OCI-LY1 (cell line): ENCODE results near the gene CTNNBL1.
A peak's percentile ranks its signal among the peaks of the same experiment; 100 is the strongest.

ENCODE experiments used
- H2AFZ ChIP-seq: fragments of 200-600 bp; sonication (generic), shearing (Covaris generic); 2 replicates; pipeline ENCODE4 v1.6.0; 2014; ENCODE audit warnings: antibody characterized with exemption, mild to moderate bottlenecking, low read length
- H3F3A ChIP-seq: fragments of 200-600 bp; sonication (generic), shearing (Covaris generic); 2 replicates; pipeline ENCODE4 v1.6.0; 2014; ENCODE audit warnings: mild to moderate bottlenecking, antibody characterized with exemption, low read length, moderate library complexity; ENCODE audit not compliant: insufficient read depth
- H3K27ac ChIP-seq: fragments of 200-600 bp; sonication (generic); 2 replicates; pipeline ENCODE4 v1.5.1; 2014; ENCODE audit warnings: low read length, mixed run types, mild to moderate bottlenecking, low read depth; ENCODE audit not compliant: poor library complexity, severe bottlenecking
- H3K27me3 ChIP-seq: fragments of 200-600 bp; sonication (generic); 2 replicates; pipeline ENCODE4 v1.6.0; 2014; ENCODE audit warnings: antibody characterized with exemption, mild to moderate bottlenecking, low read length, moderate library complexity; ENCODE audit not compliant: insufficient read depth
- H3K36me3 ChIP-seq: fragments of 200-600 bp; sonication (generic); 2 replicates; pipeline ENCODE4 v1.6.1; 2014; ENCODE audit warnings: mild to moderate bottlenecking, antibody characterized with exemption, low read length, moderate library complexity, mixed read lengths; ENCODE audit not compliant: insufficient read depth
- H3K4me1 ChIP-seq: fragments of 200-600 bp; sonication (generic); 2 replicates; pipeline ENCODE4 v1.5.1; 2014; ENCODE audit warnings: mild to moderate bottlenecking, low read length, moderate library complexity; ENCODE audit not compliant: insufficient read depth, severe bottlenecking
- H3K4me2 ChIP-seq: fragments of 200-600 bp; sonication (generic), shearing (Covaris generic); 2 replicates; pipeline ENCODE4 v1.6.1; 2014; ENCODE audit warnings: low read length
- H3K4me3 ChIP-seq: fragments of 200-600 bp; sonication (generic); 2 replicates; pipeline ENCODE4 v1.5.1; 2014; ENCODE audit warnings: low read length, low read depth, mild to moderate bottlenecking, mixed read lengths; ENCODE audit not compliant: poor library complexity, severe bottlenecking
- H3K79me2 ChIP-seq: fragments of 200-600 bp; shearing (Covaris generic); 2 replicates; pipeline ENCODE4 v1.6.1; 2016; ENCODE audit warnings: mixed run types, low read length, mixed read lengths; ENCODE audit not compliant: insufficient read depth
- H3K9ac ChIP-seq: fragments of 200-600 bp; sonication (generic), shearing (Covaris generic); 2 replicates; pipeline ENCODE4 v1.6.1; 2014; ENCODE audit warnings: mild to moderate bottlenecking, low read length, mixed read lengths
- H3K9me2 ChIP-seq: fragments of 200-600 bp; sonication (generic), shearing (Covaris generic); 2 replicates; pipeline ENCODE4 v1.6.1; 2014; ENCODE audit warnings: low read depth, mild to moderate bottlenecking, low read length, mixed read lengths
- H3K9me3 ChIP-seq: fragments of 200-600 bp; shearing (Covaris generic); 2 replicates; pipeline ENCODE4 v1.6.1; 2014; ENCODE audit warnings: low read length, mixed read lengths
- H4K20me1 ChIP-seq: fragments of 200-600 bp; sonication (generic), shearing (Covaris generic); 2 replicates; pipeline ENCODE4 v1.6.0; 2016; ENCODE audit warnings: mild to moderate bottlenecking, low read length; ENCODE audit not compliant: insufficient read depth
- EZH2 ChIP-seq: fragments of 200-600 bp; sonication (generic), shearing (Covaris generic); IDR thresholded peaks from 2 replicates; pipeline ENCODE4 v1.8.0; 2017; ENCODE audit warnings: borderline replicate concordance, mixed run types, mild to moderate bottlenecking, antibody characterized with exemption, low read length, moderate library complexity, mixed read lengths
- TF ChIP-seq, protein P1 (sequence below): fragments of 200-600 bp; sonication (generic), shearing (Covaris generic); IDR thresholded peaks from 2 replicates; pipeline ENCODE4 v1.5.1; 2017; ENCODE audit warnings: mild to moderate bottlenecking, antibody characterized with exemption, low read length, moderate library complexity, mixed read lengths

Gene CTNNBL1

DNA sequence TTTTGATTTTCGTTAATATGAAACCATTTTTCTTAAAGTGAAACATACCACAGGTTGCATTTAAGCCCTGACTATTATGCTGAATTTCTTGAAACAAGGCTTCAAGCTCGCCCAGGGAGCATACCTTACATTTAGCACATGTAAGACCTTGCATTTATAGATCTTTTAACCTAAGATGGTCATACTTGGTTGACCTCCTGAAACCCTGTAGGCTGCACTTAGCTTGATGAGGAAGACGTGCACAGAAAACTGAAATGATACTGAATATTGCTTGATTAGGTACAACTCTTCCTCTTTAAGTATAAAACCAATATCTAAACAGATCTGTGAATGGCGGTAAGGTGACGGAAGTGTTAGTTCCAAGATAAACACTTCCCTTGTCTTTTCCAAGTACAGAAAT, 82.2 kb downstream of the CTNNBL1 start:
- Histone ChIP-seq H3K9ac (peak overlapping the region; percentile 25; the same call in 1 of the 2 replicates), H3K4me1 (peaks cover 25% of the 10 kb centered on the region), H3K27ac (peak overlapping the region; percentile 55), H3K79me2 (no peaks in the 10 kb centered on the region), H4K20me1 (no peaks in the 10 kb centered on the region), H3K27me3 (no peaks in the 10 kb centered on the region), H3K4me3 (peak overlapping the region; percentile 14), H2AFZ (no peak overlapping the region), H3K36me3 (peaks cover 28% of the 10 kb centered on the region), H3K9me3 (no peaks in the 10 kb centered on the region), H3F3A (no peaks in the 10 kb centered on the region), H3K4me2 (peak overlapping the region; percentile 54), H3K9me2 (no peaks in the 10 kb centered on the region)
- TF ChIP-seq EZH2, result no peak
- TF ChIP-seq, protein P1, sequence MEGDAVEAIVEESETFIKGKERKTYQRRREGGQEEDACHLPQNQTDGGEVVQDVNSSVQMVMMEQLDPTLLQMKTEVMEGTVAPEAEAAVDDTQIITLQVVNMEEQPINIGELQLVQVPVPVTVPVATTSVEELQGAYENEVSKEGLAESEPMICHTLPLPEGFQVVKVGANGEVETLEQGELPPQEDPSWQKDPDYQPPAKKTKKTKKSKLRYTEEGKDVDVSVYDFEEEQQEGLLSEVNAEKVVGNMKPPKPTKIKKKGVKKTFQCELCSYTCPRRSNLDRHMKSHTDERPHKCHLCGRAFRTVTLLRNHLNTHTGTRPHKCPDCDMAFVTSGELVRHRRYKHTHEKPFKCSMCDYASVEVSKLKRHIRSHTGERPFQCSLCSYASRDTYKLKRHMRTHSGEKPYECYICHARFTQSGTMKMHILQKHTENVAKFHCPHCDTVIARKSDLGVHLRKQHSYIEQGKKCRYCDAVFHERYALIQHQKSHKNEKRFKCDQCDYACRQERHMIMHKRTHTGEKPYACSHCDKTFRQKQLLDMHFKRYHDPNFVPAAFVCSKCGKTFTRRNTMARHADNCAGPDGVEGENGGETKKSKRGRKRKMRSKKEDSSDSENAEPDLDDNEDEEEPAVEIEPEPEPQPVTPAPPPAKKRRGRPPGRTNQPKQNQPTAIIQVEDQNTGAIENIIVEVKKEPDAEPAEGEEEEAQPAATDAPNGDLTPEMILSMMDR, result no peak

DNA sequence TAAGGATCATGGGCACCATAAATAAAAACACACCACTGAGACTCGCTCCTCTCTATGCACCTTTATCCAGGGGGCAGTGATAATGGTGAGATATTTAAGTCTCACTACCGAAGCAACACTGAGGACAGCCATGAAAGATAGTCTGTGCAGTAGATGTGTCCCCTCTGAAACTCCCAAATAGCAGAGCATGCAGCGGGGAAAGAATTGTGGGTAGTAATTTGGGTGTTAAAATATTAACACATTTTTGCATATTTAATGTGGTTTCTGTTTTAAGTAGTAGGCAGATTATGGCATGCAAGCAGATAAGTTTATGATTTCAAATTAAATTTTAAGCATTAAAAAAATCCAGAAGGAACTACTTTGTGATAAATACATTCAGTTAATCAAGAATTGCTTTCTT, 82.7 kb downstream of the CTNNBL1 start:
- TF ChIP-seq, protein P1, result no peak
- TF ChIP-seq EZH2, result no peak
- H3F3A ChIP-seq, result no peaks in the 10 kb centered on the region
- H3K4me1 ChIP-seq, result peaks cover 25% of the 10 kb centered on the region
- peak overlapping the region; percentile 25; the same call in 1 of the 2 replicates for H3K9ac ChIP-seq
- no peaks in the 10 kb centered on the region for H3K9me3 ChIP-seq
- peak overlapping the region; percentile 55 for H3K27ac ChIP-seq
- no peaks in the 10 kb centered on the region for H3K79me2 ChIP-seq
- H3K4me2 ChIP-seq, result peak overlapping the region; percentile 54
- no peaks in the 10 kb centered on the region for H3K9me2 ChIP-seq
- H3K36me3 ChIP-seq, result peaks cover 25% of the 10 kb centered on the region
- H4K20me1 ChIP-seq, result no peaks in the 10 kb centered on the region
- H2AFZ ChIP-seq, result no peak overlapping the region
- H3K4me3 ChIP-seq, result peak overlapping the region; percentile 14
- no peaks in the 10 kb centered on the region for H3K27me3 ChIP-seq

DNA sequence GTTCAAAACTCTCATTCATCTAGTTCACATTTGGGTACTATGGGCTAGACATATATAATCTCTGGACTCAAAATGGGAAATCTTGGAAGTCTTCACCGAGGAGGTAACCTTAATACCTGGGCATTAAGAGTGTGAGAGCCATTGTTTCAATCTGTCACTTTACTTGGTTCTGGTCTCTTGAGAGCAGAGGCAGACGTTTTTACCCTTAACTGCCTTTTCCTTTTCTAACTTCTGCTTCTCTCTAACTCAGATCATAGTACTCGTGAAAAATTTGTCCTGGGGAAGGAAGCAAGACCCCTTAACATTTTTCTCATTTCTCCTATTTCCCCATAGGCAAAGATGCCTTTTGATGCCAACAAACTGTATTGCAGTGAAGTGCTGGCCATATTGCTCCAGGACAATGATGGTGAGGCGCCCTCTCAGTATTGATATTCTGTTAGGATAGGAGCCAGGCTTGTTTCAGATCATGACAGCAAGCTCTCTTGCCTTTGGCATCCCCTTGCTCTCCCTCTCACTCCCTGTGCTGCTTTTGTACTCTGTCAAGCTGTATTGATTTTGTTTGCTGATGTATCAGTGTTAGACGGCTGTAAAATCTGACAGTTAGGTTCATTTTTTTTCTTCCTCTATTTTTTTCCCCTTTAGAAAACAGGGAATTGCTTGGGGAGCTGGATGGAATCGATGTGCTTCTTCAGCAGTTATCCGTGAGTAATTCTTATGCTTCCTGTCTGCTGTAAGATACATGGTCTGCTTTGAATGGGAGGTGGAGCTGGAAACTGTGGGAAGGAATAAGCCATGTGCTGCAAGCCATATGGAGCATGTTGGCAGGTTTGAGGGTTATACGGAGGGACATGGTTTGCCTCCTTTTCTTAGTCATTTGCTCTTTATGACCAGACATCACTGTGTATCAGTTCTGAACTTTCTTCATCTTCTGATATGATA, 83.5 kb downstream of the CTNNBL1 start:
- TF ChIP-seq, protein P1, result no peak
- TF ChIP-seq EZH2, result no peak
- Histone ChIP-seq H3K9ac (peak overlapping the region; percentile 25; the same call in 1 of the 2 replicates), H2AFZ (no peak overlapping the region), H3K27me3 (no peaks in the 10 kb centered on the region), H3K9me3 (no peaks in the 10 kb centered on the region), H3K4me1 (peaks cover 25% of the 10 kb centered on the region), H3K4me3 (no peak overlapping the region), H3K9me2 (no peaks in the 10 kb centered on the region), H4K20me1 (no peaks in the 10 kb centered on the region), H3K79me2 (no peaks in the 10 kb centered on the region), H3K4me2 (peak overlapping the region; percentile 54; the same call in 1 of the 2 replicates), H3K27ac (peak overlapping the region; percentile 55), H3F3A (no peaks in the 10 kb centered on the region), H3K36me3 (peaks cover 18% of the 10 kb centered on the region)
